OCI-LY3 (cell line): ENCODE data around the gene CACNG4.

ENCODE experiments used
- H2AFZ ChIP-seq: fragments of 200-600, 300-600 bp; shearing (Covaris generic); 2 replicates; pipeline ENCODE4 v1.6.0; 2014; ENCODE audit warnings: antibody characterized with exemption, low read depth, low read length
- H3K27ac ChIP-seq: fragments of 200-600, 300-600 bp; sonication (generic); 2 replicates; pipeline ENCODE4 v1.5.1; 2014; ENCODE audit warnings: mild to moderate bottlenecking, low read length, moderate library complexity, mixed read lengths
- H3K27me3 ChIP-seq: fragments of 200-600, 300-600 bp; sonication (generic); 2 replicates; pipeline ENCODE4 v1.6.1; 2014; ENCODE audit warnings: low read depth, low read length, mixed read lengths
- H3K36me3 ChIP-seq: fragments of 200-600, 300-600 bp; sonication (generic); replicated peaks from 2 replicates; pipeline ENCODE3; 2014; ENCODE audit warnings: low read depth, low read length, mixed read lengths
- H3K4me1 ChIP-seq: fragments of 300-600, 200-600 bp; sonication (generic); 2 replicates; pipeline ENCODE4 v1.6.1; 2014; ENCODE audit warnings: low read length, mixed read lengths
- H3K4me2 ChIP-seq: fragments of 200-600, 300-600 bp; sonication (generic); 2 replicates; pipeline ENCODE4 v1.6.1; 2014; ENCODE audit warnings: low read length, mixed read lengths
- H3K4me3 ChIP-seq: fragments of 300-600, 200-600 bp; sonication (generic); 2 replicates; pipeline ENCODE4 v1.5.1; 2014; ENCODE audit warnings: antibody characterized with exemption, mild to moderate bottlenecking, low read length, moderate library complexity
- H3K79me2 ChIP-seq: fragments of 300-600, 200-600 bp; shearing (Covaris generic); 2 replicates; pipeline ENCODE4 v1.6.1; 2014; ENCODE audit warnings: mild to moderate bottlenecking, low read length, mixed read lengths
- H3K9ac ChIP-seq: fragments of 300-600, 200-600 bp; shearing (Covaris generic); 2 replicates; pipeline ENCODE4 v1.6.0; 2014; ENCODE audit warnings: mild to moderate bottlenecking, low read length, moderate library complexity
- H3K9me3 ChIP-seq: fragments of 200-600, 300-600 bp; shearing (Covaris generic); 2 replicates; pipeline ENCODE4 v1.6.1; 2014; ENCODE audit warnings: low read length, mixed read lengths; ENCODE audit not compliant: insufficient read depth
- H4K20me1 ChIP-seq: fragments of 200-600, 300-600 bp; sonication (generic); 2 replicates; pipeline ENCODE4 v1.6.1; 2016; ENCODE audit warnings: low read length, mixed read lengths; ENCODE audit not compliant: insufficient read depth
- CTCF ChIP-seq: fragments of 200-600, 300-600 bp; sonication (generic); IDR thresholded peaks from 2 replicates; pipeline ENCODE4 v1.5.1; 2014; ENCODE audit warnings: antibody characterized with exemption, low read length, low read depth
- EZH2phosphoT487 ChIP-seq: fragments of 200-600 bp; shearing (Covaris generic); IDR thresholded peaks from 2 replicates; pipeline ENCODE4 v1.6.1; 2018; ENCODE audit warnings: antibody characterized with exemption, mixed run types, low read depth

The CACNG4 gene

DNA sequence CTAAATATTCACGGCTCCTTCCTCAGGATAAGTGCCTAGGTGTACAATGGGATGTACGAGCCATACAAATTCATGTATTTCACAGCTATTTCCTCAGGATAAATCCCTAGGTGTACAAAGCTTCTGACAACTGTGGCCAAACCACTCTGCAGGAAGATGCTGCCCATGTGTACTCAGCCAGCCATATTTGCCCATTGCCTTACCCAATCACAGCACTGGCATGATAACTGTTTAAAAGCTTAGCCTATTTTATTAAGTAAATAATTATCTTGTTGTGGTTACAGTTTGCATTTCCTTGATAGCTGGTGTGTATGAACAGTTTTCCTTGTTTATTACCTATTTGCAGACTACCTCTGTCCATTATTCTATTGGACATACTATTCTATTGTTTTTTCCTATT lies 115.0 kb downstream of the CACNG4 start:
- H3K4me2 ChIP-seq, result no peak overlapping the region
- no peak overlapping the region for H2AFZ ChIP-seq
- H3K9me3 ChIP-seq, result no peaks in the 10 kb centered on the region
- TF ChIP-seq EZH2phosphoT487 (no peak), CTCF (no peak)
- peaks cover 2% of the 10 kb centered on the region for H3K36me3 ChIP-seq
- peaks cover 7% of the 10 kb centered on the region; the same call in 1 of the 2 replicates for H4K20me1 ChIP-seq
- H3K4me3 ChIP-seq, result no peak overlapping the region
- H3K4me1 ChIP-seq, result peaks cover 26% of the 10 kb centered on the region
- H3K79me2 ChIP-seq, result no peaks in the 10 kb centered on the region
- H3K9ac ChIP-seq, result no peak overlapping the region
- no peak overlapping the region for H3K27ac ChIP-seq
- no peaks in the 10 kb centered on the region for H3K27me3 ChIP-seq

- no peaks in the 10 kb centered on the region for H3K9me3 ChIP-seq
- TF ChIP-seq EZH2phosphoT487 (no peak), CTCF (no peak)
- no peaks in the 10 kb centered on the region for H3K27me3 ChIP-seq
- H3K4me2 ChIP-seq, result peak overlapping the region; percentile 23
- H2AFZ ChIP-seq, result no peak overlapping the region
- H3K9ac ChIP-seq, result no peak overlapping the region
- peaks cover 2% of the 10 kb centered on the region for H3K36me3 ChIP-seq
- H4K20me1 ChIP-seq, result peaks cover 7% of the 10 kb centered on the region; the same call in 1 of the 2 replicates
- no peak overlapping the region for H3K27ac ChIP-seq
- H3K79me2 ChIP-seq, result no peaks in the 10 kb centered on the region
- H3K4me3 ChIP-seq, result no peak overlapping the region
- peaks cover 26% of the 10 kb centered on the region for H3K4me1 ChIP-seq
Measured at GRCh38 chr17:67080804-67081203, 116.3 kb downstream of the CACNG4 start.

DNA sequence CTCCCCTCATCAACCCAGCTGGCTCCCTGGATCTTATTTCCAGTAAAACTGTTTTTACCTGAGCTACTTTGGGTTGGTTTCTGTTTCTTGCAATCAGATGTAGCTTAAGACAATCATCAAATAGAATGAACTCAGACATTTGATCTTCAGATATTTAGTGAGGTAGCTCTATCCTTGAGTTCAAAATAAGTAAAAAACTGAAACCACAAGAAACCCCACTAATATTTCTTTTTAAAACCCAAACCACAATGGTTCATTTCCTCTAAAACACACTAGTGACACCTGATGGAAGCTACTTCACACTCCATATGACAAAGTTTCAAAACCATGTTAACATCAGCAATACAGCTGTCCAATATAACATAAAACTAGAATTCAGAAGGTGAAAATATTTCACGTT lies 117.6 kb downstream of the CACNG4 start:
- no peaks in the 10 kb centered on the region for H3K27me3 ChIP-seq
- H2AFZ ChIP-seq, result no peak overlapping the region
- no peak overlapping the region for H3K4me3 ChIP-seq
- H3K9ac ChIP-seq, result no peak overlapping the region
- TF ChIP-seq EZH2phosphoT487 (no peak), CTCF (peak; percentile 55)
- peak overlapping the region; percentile 50 for H3K4me2 ChIP-seq
- H3K27ac ChIP-seq, result no peak overlapping the region
- H4K20me1 ChIP-seq, result peaks cover 7% of the 10 kb centered on the region; the same call in 1 of the 2 replicates
- H3K4me1 ChIP-seq, result peaks cover 26% of the 10 kb centered on the region
- peaks cover 5% of the 10 kb centered on the region for H3K36me3 ChIP-seq
- H3K9me3 ChIP-seq, result no peaks in the 10 kb centered on the region
- H3K79me2 ChIP-seq, result no peaks in the 10 kb centered on the region
